Fibroblast of lung (primary cell): ENCODE results near the gene SLC30A5. TPM values are rescaled to one million over a fixed set of nuclear protein-coding genes. Genes with fewer than 3 reads are reported as not detected.
"Not testable (repeated sequence)": the region's sequence is repeated elsewhere in the genome, so short reads cannot be mapped to it uniquely, and the experiment has no call there.

Experiments used
- DNase-seq, 2 donors: peaks; one replicate each; pipeline versions ENCODE4 v3.0.0 to v3.0.0-alpha.2; 2010; ENCODE audit warnings: low read depth in 2 of 2
- H2AFZ ChIP-seq: 2 replicates; pipeline ENCODE4 v1.5.1; 2012; ENCODE audit warnings: low read length, control low read depth, inconsistent platforms
- H3K27ac ChIP-seq: 2 replicates; pipeline ENCODE4 v1.5.1; 2011; ENCODE audit warnings: low read length, control low read depth; ENCODE audit not compliant: insufficient read depth
- H3K27me3 ChIP-seq: 2 replicates; pipeline ENCODE4 v1.5.1; 2011; ENCODE audit warnings: mild to moderate bottlenecking, low read length; ENCODE audit not compliant: control insufficient read depth, insufficient read depth
- H3K36me3 ChIP-seq: 2 replicates; pipeline ENCODE4 v1.5.1; 2011; ENCODE audit warnings: low read length; ENCODE audit not compliant: control insufficient read depth, insufficient read depth
- H3K4me1 ChIP-seq: 2 replicates; pipeline ENCODE4 v1.5.1; 2011; ENCODE audit warnings: low read length; ENCODE audit not compliant: control insufficient read depth, insufficient read depth; ENCODE audit errors: extremely low read depth
- H3K4me2 ChIP-seq: 2 replicates; pipeline ENCODE4 v1.5.1; 2011; ENCODE audit warnings: low read length, control low read depth; ENCODE audit not compliant: insufficient read depth; ENCODE audit errors: extremely low read depth
- H3K4me3 ChIP-seq, 4 experiments: fragments of 200-600 bp in 1 of 4; sonication (generic) in 1 of 4; replicated peaks in 1 of 4; 2 replicates each; pipeline ENCODE4 v1.5.1; 2011 to 2016; ENCODE audit warnings: low read length in 4 of 4, low read depth in 3 of 4, mild to moderate bottlenecking in 3 of 4, control low read depth in 2 of 4, inconsistent platforms in 1 of 4, mixed read lengths in 1 of 4; ENCODE audit not compliant: insufficient read depth in 1 of 4; ENCODE audit errors: control extremely low read depth in 1 of 4
- H3K79me2 ChIP-seq: 2 replicates; pipeline ENCODE4 v1.5.1; 2012; ENCODE audit warnings: mild to moderate bottlenecking, low read length, inconsistent platforms; ENCODE audit not compliant: control insufficient read depth, insufficient read depth
- H3K9ac ChIP-seq: 2 replicates; pipeline ENCODE4 v1.5.1; 2011; ENCODE audit warnings: mild to moderate bottlenecking, low read length, control low read depth; ENCODE audit not compliant: insufficient read depth
- H3K9me3 ChIP-seq: 2 replicates; pipeline ENCODE4 v1.5.1; 2012; ENCODE audit warnings: low read depth, low read length; ENCODE audit not compliant: control insufficient read depth, insufficient read depth
- H4K20me1 ChIP-seq: 2 replicates; pipeline ENCODE4 v1.5.1; 2011; ENCODE audit warnings: low read length; ENCODE audit not compliant: control insufficient read depth, insufficient read depth; ENCODE audit errors: extremely low read depth
- CTCF ChIP-seq, 2 donors: IDR thresholded peaks in 1 of 2; conservative IDR thresholded peaks in 1 of 2; 1 replicate in 1 of 2; 2 replicates in 1 of 2; pipeline ENCODE4 v1.5.1; 2011 to 2012; ENCODE audit warnings: low read length in 2 of 2, control low read depth in 1 of 2, inconsistent platforms in 1 of 2, low read depth in 1 of 2, mild to moderate bottlenecking in 1 of 2
- EZH2 ChIP-seq: IDR thresholded peaks from 2 replicates; pipeline ENCODE4 v1.5.1; 2012; ENCODE audit warnings: low read length, control low read depth, mild to moderate bottlenecking; ENCODE audit errors: missing control alignments
- polyA plus RNA-seq, 2 donors: library from polyadenylated mRNA; depleted of rRNA in 1 of 2; stranded (reverse) in 1 of 2; unstranded in 1 of 2; fragments of >200 nt; gene quantifications; 2 replicates each; pipeline ENCODE4 v1.2.1, GENCODE V29; 2011 to 2012; ENCODE audit warnings: missing spikeins in 1 of 2
- total RNA-seq: library from RNA; depleted of rRNA; stranded (reverse); fragments of >200 nt; gene quantifications from 2 replicates; pipeline ENCODE4 v1.2.1, GENCODE V29; 2014

The SLC30A5 gene
- total and polyA plus RNA-seq, 2 donors (not counting 1 experiment from before 2014, with no cell fraction given): 48.0 to 97.1 TPM

- Histone ChIP-seq H3K4me1 (no peaks in the 10 kb centered on the region), H3K9ac (no peak overlapping the region), H3K4me2 (no peak overlapping the region), H4K20me1 (no peaks in the 10 kb centered on the region), H3K36me3 (no peaks in the 10 kb centered on the region), H3K27me3 (no peaks in the 10 kb centered on the region), H3K4me3 (no peak overlapping the region), H3K79me2 (no peaks in the 10 kb centered on the region), H3K27ac (no peak overlapping the region), H2AFZ (no peak overlapping the region), H3K9me3 (no peaks in the 10 kb centered on the region)
- DNase-seq: no peak
- TF ChIP-seq EZH2: no peak
- TF ChIP-seq CTCF (conservative IDR thresholded peaks at IDR 0.05 in 1 of 2, IDR thresholded peaks at IDR 0.05 in 1 of 2; ENCODE audit: low read depth in 1 of 2, low read length in 2 of 2): no peak
Measured at GRCh38 chr5:69138766-69139165, 45.0 kb downstream of the SLC30A5 start.

GRCh38 chr5:69140239-69140638 lies 46.4 kb downstream of the SLC30A5 start:
- not testable (repeated sequence) for H3K4me1 ChIP-seq, H3K27me3 ChIP-seq, H3K4me2 ChIP-seq, DNase-seq, H3K9ac ChIP-seq, H3K36me3 ChIP-seq, H3K9me3 ChIP-seq, H3K27ac ChIP-seq, H3K4me3 ChIP-seq, H4K20me1 ChIP-seq, H2AFZ ChIP-seq, H3K79me2 ChIP-seq

GRCh38 chr5:69140827-69141226 lies 47.0 kb downstream of the SLC30A5 start:
- DNase-seq: no peak
- H3K4me2 ChIP-seq: no peak overlapping the region
- H4K20me1 ChIP-seq: no peaks in the 10 kb centered on the region
- no peaks in the 10 kb centered on the region for H3K9me3 ChIP-seq
- no peaks in the 10 kb centered on the region for H3K4me1 ChIP-seq
- no peaks in the 10 kb centered on the region for H3K36me3 ChIP-seq
- TF ChIP-seq CTCF (conservative IDR thresholded peaks at IDR 0.05 in 1 of 2, IDR thresholded peaks at IDR 0.05 in 1 of 2; ENCODE audit: low read depth in 1 of 2, low read length in 2 of 2) (no peak), EZH2 (no peak)
- H3K79me2 ChIP-seq: no peaks in the 10 kb centered on the region
- H3K9ac ChIP-seq: no peak overlapping the region
- H3K27ac ChIP-seq: no peak overlapping the region
- H2AFZ ChIP-seq: no peak overlapping the region
- no peak overlapping the region for H3K4me3 ChIP-seq
- no peaks in the 10 kb centered on the region for H3K27me3 ChIP-seq

GRCh38 chr5:69148576-69148975 lies 54.8 kb downstream of the SLC30A5 start:
- not testable (repeated sequence) for H2AFZ ChIP-seq, DNase-seq

More at GRCh38 chr5:69148576-69148975, 54.8 kb downstream of the SLC30A5 start:
- H3K4me3 ChIP-seq, H3K9me3 ChIP-seq, H3K4me2 ChIP-seq, H3K36me3 ChIP-seq, H3K79me2 ChIP-seq, H4K20me1 ChIP-seq, H3K4me1 ChIP-seq, H3K9ac ChIP-seq, H3K27me3 ChIP-seq, H3K27ac ChIP-seq: not testable (repeated sequence)
